ENCODE data around the gene GNB1. TPM values are rescaled to one million over a fixed set of nuclear protein-coding genes. Genes with fewer than 3 reads are reported as not detected.

GNB1 gene
- total RNA-seq, 1 experiment from 2014 or later, result 93.7 TPM

GRCh38 chr1:1880617-1881312 is 10.1 kb downstream of the GNB1 start:
- H3K9me3 ChIP-seq (ENCODE audit: low read length), result no peaks in the 10 kb centered on the region
- H3K27me3 ChIP-seq (ENCODE audit: low read length), result no peaks in the 10 kb centered on the region
- no peak for DNase-seq
- peaks cover 82% of the 10 kb centered on the region for H4K20me1 ChIP-seq (ENCODE audit: insufficient read depth, low read depth, low read length)
- H2AFZ ChIP-seq (ENCODE audit: low read length), result no peak overlapping the region
- H3K4me1 ChIP-seq (ENCODE audit: low read length), result peaks cover 21% of the 10 kb centered on the region
- no peak overlapping the region for H3K4me2 ChIP-seq (ENCODE audit: low read depth, low read length, poor library complexity, severe bottlenecking)
- peaks cover 12% of the 10 kb centered on the region for H3K36me3 ChIP-seq (ENCODE audit: insufficient read depth, low read length)
- H3K79me2 ChIP-seq (ENCODE audit: low read length), result peaks cover 96% of the 10 kb centered on the region
- H3K4me3 ChIP-seq (ENCODE audit: low read length), result no peak overlapping the region
- no peak overlapping the region for H3K27ac ChIP-seq (ENCODE audit: low read length)
- H3K9ac ChIP-seq (ENCODE audit: low read length), result no peak overlapping the region
- no peaks in the 10 kb centered on the region for H3K9me2 ChIP-seq (replicated peaks; ENCODE audit: insufficient read depth, low read length)

GRCh38 chr1:1879942-1880341 is 10.9 kb downstream of the GNB1 start:
- Histone ChIP-seq H3K27me3 (ENCODE audit: low read length) (no peaks in the 10 kb centered on the region), H3K4me1 (ENCODE audit: low read length) (peaks cover 23% of the 10 kb centered on the region), H3K4me3 (ENCODE audit: low read length) (no peak overlapping the region), H3K27ac (ENCODE audit: low read length) (no peak overlapping the region), H4K20me1 (ENCODE audit: insufficient read depth, low read depth, low read length) (peaks cover 84% of the 10 kb centered on the region), H3K9me3 (ENCODE audit: low read length) (no peaks in the 10 kb centered on the region), H3K79me2 (ENCODE audit: low read length) (peaks cover 96% of the 10 kb centered on the region), H2AFZ (ENCODE audit: low read length) (no peak overlapping the region), H3K36me3 (ENCODE audit: insufficient read depth, low read length) (peaks cover 19% of the 10 kb centered on the region), H3K9me2 (replicated peaks; ENCODE audit: insufficient read depth, low read length) (no peaks in the 10 kb centered on the region), H3K9ac (ENCODE audit: low read length) (no peak overlapping the region), H3K4me2 (ENCODE audit: low read depth, low read length, poor library complexity, severe bottlenecking) (no peak overlapping the region)
- no peak for DNase-seq

GRCh38 chr1:1877865-1878436 is 12.9 kb downstream of the GNB1 start:
- peaks cover 36% of the 10 kb centered on the region for H3K36me3 ChIP-seq (ENCODE audit: insufficient read depth, low read length)
- H3K27ac ChIP-seq (ENCODE audit: low read length), result no peak overlapping the region
- H3K79me2 ChIP-seq (ENCODE audit: low read length), result peaks cover 96% of the 10 kb centered on the region

GRCh38 chr1:1876335-1876930 is 14.5 kb downstream of the GNB1 start:
- no peaks in the 10 kb centered on the region for H3K9me2 ChIP-seq (replicated peaks; ENCODE audit: insufficient read depth, low read length)
- peaks cover 81% of the 10 kb centered on the region for H4K20me1 ChIP-seq (ENCODE audit: insufficient read depth, low read depth, low read length)
- H3K4me3 ChIP-seq (ENCODE audit: low read length), result no peak overlapping the region
- H3K79me2 ChIP-seq (ENCODE audit: low read length), result peaks cover 96% of the 10 kb centered on the region
- no peaks in the 10 kb centered on the region for H3K27me3 ChIP-seq (ENCODE audit: low read length)
- peaks cover 36% of the 10 kb centered on the region for H3K36me3 ChIP-seq (ENCODE audit: insufficient read depth, low read length)
- no peak overlapping the region for H3K4me2 ChIP-seq (ENCODE audit: low read depth, low read length, poor library complexity, severe bottlenecking)
- H3K9me3 ChIP-seq (ENCODE audit: low read length), result no peaks in the 10 kb centered on the region
- DNase-seq, result no peak
- peaks cover 23% of the 10 kb centered on the region for H3K4me1 ChIP-seq (ENCODE audit: low read length)
- no peak overlapping the region for H3K27ac ChIP-seq (ENCODE audit: low read length)
- H3K9ac ChIP-seq (ENCODE audit: low read length), result no peak overlapping the region
- no peak overlapping the region for H2AFZ ChIP-seq (ENCODE audit: low read length)

More at GRCh38 chr1:1877865-1878436, 12.9 kb downstream of the GNB1 start:
- DNase-seq, result no peak
- Histone ChIP-seq H3K9me3 (ENCODE audit: low read length) (no peaks in the 10 kb centered on the region), H4K20me1 (ENCODE audit: insufficient read depth, low read depth, low read length) (peaks cover 81% of the 10 kb centered on the region), H3K4me2 (ENCODE audit: low read depth, low read length, poor library complexity, severe bottlenecking) (no peak overlapping the region), H3K9me2 (replicated peaks; ENCODE audit: insufficient read depth, low read length) (no peaks in the 10 kb centered on the region), H2AFZ (ENCODE audit: low read length) (no peak overlapping the region), H3K4me3 (ENCODE audit: low read length) (no peak overlapping the region), H3K9ac (ENCODE audit: low read length) (no peak overlapping the region), H3K4me1 (ENCODE audit: low read length) (peaks cover 23% of the 10 kb centered on the region), H3K27me3 (ENCODE audit: low read length) (no peaks in the 10 kb centered on the region)

GRCh38 chr1:1875932-1876331 is 15.0 kb downstream of the GNB1 start:
- Histone ChIP-seq H3K79me2 (ENCODE audit: low read length) (peaks cover 96% of the 10 kb centered on the region), H3K4me2 (ENCODE audit: low read depth, low read length, poor library complexity, severe bottlenecking) (no peak overlapping the region), H3K27me3 (ENCODE audit: low read length) (no peaks in the 10 kb centered on the region), H3K27ac (ENCODE audit: low read length) (no peak overlapping the region), H3K9ac (ENCODE audit: low read length) (no peak overlapping the region), H2AFZ (ENCODE audit: low read length) (no peak overlapping the region), H3K9me2 (replicated peaks; ENCODE audit: insufficient read depth, low read length) (no peaks in the 10 kb centered on the region), H3K36me3 (ENCODE audit: insufficient read depth, low read length) (peaks cover 36% of the 10 kb centered on the region), H3K9me3 (ENCODE audit: low read length) (no peaks in the 10 kb centered on the region), H4K20me1 (ENCODE audit: insufficient read depth, low read depth, low read length) (peaks cover 78% of the 10 kb centered on the region), H3K4me3 (ENCODE audit: low read length) (no peak overlapping the region), H3K4me1 (ENCODE audit: low read length) (peaks cover 23% of the 10 kb centered on the region)
- DNase-seq, result no peak

GRCh38 chr1:1874901-1875300 is 16.0 kb downstream of the GNB1 start:
- H3K79me2 ChIP-seq (ENCODE audit: low read length), result peaks cover 97% of the 10 kb centered on the region
- H3K27me3 ChIP-seq (ENCODE audit: low read length), result no peaks in the 10 kb centered on the region
- H3K4me1 ChIP-seq (ENCODE audit: low read length), result peaks cover 23% of the 10 kb centered on the region
- no peak overlapping the region for H3K4me2 ChIP-seq (ENCODE audit: low read depth, low read length, poor library complexity, severe bottlenecking)
- no peaks in the 10 kb centered on the region for H3K9me3 ChIP-seq (ENCODE audit: low read length)
- no peaks in the 10 kb centered on the region for H3K9me2 ChIP-seq (replicated peaks; ENCODE audit: insufficient read depth, low read length)
- peaks cover 81% of the 10 kb centered on the region for H4K20me1 ChIP-seq (ENCODE audit: insufficient read depth, low read depth, low read length)
- no peak overlapping the region for H3K9ac ChIP-seq (ENCODE audit: low read length)
- no peak for DNase-seq
- H2AFZ ChIP-seq (ENCODE audit: low read length), result no peak overlapping the region
- H3K4me3 ChIP-seq (ENCODE audit: low read length), result no peak overlapping the region
- H3K36me3 ChIP-seq (ENCODE audit: insufficient read depth, low read length), result peaks cover 39% of the 10 kb centered on the region
- H3K27ac ChIP-seq (ENCODE audit: low read length), result no peak overlapping the region

GRCh38 chr1:1873186-1873585 is 17.7 kb downstream of the GNB1 start:
- peaks cover 97% of the 10 kb centered on the region for H3K79me2 ChIP-seq (ENCODE audit: low read length)
- H3K9me3 ChIP-seq (ENCODE audit: low read length), result no peaks in the 10 kb centered on the region
- peaks cover 19% of the 10 kb centered on the region for H3K4me1 ChIP-seq (ENCODE audit: low read length)
- H4K20me1 ChIP-seq (ENCODE audit: insufficient read depth, low read depth, low read length), result peaks cover 66% of the 10 kb centered on the region
- peaks cover 34% of the 10 kb centered on the region for H3K36me3 ChIP-seq (ENCODE audit: insufficient read depth, low read length)
- no peaks in the 10 kb centered on the region for H3K27me3 ChIP-seq (ENCODE audit: low read length)
- H3K4me3 ChIP-seq (ENCODE audit: low read length), result no peak overlapping the region
- H2AFZ ChIP-seq (ENCODE audit: low read length), result no peak overlapping the region
- no peak overlapping the region for H3K4me2 ChIP-seq (ENCODE audit: low read depth, low read length, poor library complexity, severe bottlenecking)
- H3K27ac ChIP-seq (ENCODE audit: low read length), result no peak overlapping the region
- DNase-seq, result no peak
- H3K9ac ChIP-seq (ENCODE audit: low read length), result no peak overlapping the region
- H3K9me2 ChIP-seq (replicated peaks; ENCODE audit: insufficient read depth, low read length), result no peaks in the 10 kb centered on the region

- Histone ChIP-seq H3K4me2 (ENCODE audit: low read depth, low read length, poor library complexity, severe bottlenecking) (no peak overlapping the region), H3K9me3 (ENCODE audit: low read length) (no peaks in the 10 kb centered on the region), H3K4me1 (ENCODE audit: low read length) (peaks cover 13% of the 10 kb centered on the region), H3K79me2 (ENCODE audit: low read length) (peaks cover 97% of the 10 kb centered on the region), H4K20me1 (ENCODE audit: insufficient read depth, low read depth, low read length) (peaks cover 59% of the 10 kb centered on the region), H3K27me3 (ENCODE audit: low read length) (no peaks in the 10 kb centered on the region), H3K27ac (ENCODE audit: low read length) (no peak overlapping the region), H3K4me3 (ENCODE audit: low read length) (no peak overlapping the region), H2AFZ (ENCODE audit: low read length) (no peak overlapping the region), H3K9me2 (replicated peaks; ENCODE audit: insufficient read depth, low read length) (no peaks in the 10 kb centered on the region), H3K9ac (ENCODE audit: low read length) (no peak overlapping the region), H3K36me3 (ENCODE audit: insufficient read depth, low read length) (peaks cover 34% of the 10 kb centered on the region)
- no peak for DNase-seq
These were observed 18.4 kb downstream of the GNB1 start for GRCh38 chr1:1872329-1872994.
